Type B pancreatic cell (in vitro differentiated cells): ENCODE measurements around the gene RPS6KA1. TPM values are rescaled to one million over a fixed set of nuclear protein-coding genes. Genes with fewer than 3 reads are reported as not detected.
A peak's percentile ranks its signal among the peaks of the same experiment; 100 is the strongest.

Experiments
- DNase-seq: peaks from one replicate; pipeline ENCODE4 v3.0.0; 2021; ENCODE audit warnings: mixed read lengths; ENCODE audit not compliant: unreplicated experiment; ENCODE audit errors: extremely low spot score
- H3K27ac Mint-ChIP-seq: 2 replicates; pipeline ENCODE4 v1.8.0; 2021; ENCODE audit warnings: mild to moderate bottlenecking, mixed read lengths
- H3K27me3 Mint-ChIP-seq: 2 replicates; pipeline ENCODE4 v1.8.0; 2021; ENCODE audit warnings: mixed read lengths
- H3K36me3 Mint-ChIP-seq: 2 replicates; pipeline ENCODE4 v1.8.0; 2021; ENCODE audit warnings: mixed read lengths
- H3K4me1 Mint-ChIP-seq: one replicate; pipeline ENCODE4 v1.8.0; 2021; ENCODE audit warnings: mixed read lengths; ENCODE audit not compliant: unreplicated experiment
- H3K4me3 Mint-ChIP-seq: 2 replicates; pipeline ENCODE4 v1.8.0; 2021; ENCODE audit warnings: mild to moderate bottlenecking, mixed read lengths
- H3K9me3 Mint-ChIP-seq: 2 replicates; pipeline ENCODE4 v1.8.0; 2021; ENCODE audit warnings: mixed read lengths
- total RNA-seq: library from RNA; stranded (reverse); gene quantifications from 2 replicates; pipeline ENCODE4 v1.2.1, GENCODE V29; 2021; ENCODE audit warnings: low replicate concordance
- TF ChIP-seq, protein P1 (sequence below): fragments of 200-600 bp; sonication (generic); conservative IDR thresholded peaks from 2 replicates; pipeline ENCODE4 v1.5.0; 2021; ENCODE audit warnings: antibody characterized with exemption, mild to moderate bottlenecking

Gene RPS6KA1
- total RNA-seq, 1 donor from 2014 or later: 27.7 TPM

DNA sequence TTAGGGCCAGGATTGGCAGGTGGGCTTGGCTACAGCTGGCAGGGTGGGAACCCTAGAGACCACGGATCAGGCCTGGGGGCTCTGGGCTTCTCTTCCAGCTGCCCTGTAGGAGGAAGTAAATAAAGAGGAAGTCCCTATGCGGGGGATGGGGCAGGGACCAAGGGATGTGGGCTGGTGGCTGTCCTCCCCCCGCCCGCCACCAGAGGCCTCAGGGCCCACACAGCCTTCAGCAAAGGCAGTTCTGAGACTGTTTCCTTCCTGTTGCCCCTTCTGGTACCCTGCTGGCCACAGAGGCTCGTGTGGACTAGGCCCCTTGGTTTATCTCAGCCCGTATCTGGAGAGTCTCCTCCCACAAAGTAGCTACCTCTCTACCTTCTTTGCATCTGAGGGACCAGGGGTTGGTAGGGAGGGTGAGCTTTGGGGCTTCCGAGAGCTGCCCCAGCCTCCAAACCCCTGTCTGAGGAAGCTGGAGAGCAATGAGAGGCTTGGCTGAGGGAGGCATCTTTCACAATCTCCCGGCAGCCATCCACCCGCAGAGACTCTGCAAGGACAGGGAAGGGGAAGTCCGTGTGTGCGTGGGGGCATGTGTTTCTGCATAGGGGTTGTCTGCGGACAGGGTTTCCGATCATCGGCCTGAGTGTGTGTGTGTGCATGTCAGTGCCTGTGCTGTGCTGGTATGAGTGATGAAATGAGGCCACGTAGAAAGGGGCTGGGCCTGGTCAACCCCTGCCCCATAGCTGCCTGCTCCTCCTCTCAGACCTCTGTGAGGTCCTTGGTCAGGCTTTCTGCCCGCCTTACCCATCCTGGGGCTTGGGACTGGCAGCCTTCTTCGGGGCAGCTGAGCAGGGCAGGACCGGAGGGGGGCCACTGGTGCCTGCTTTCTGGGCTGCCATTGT, 12.5 kb downstream of the RPS6KA1 start:
- peak overlapping the region; percentile 29 for H3K27ac Mint-ChIP-seq
- H3K27me3 Mint-ChIP-seq: no peaks in the 10 kb centered on the region
- TF ChIP-seq, protein P1, sequence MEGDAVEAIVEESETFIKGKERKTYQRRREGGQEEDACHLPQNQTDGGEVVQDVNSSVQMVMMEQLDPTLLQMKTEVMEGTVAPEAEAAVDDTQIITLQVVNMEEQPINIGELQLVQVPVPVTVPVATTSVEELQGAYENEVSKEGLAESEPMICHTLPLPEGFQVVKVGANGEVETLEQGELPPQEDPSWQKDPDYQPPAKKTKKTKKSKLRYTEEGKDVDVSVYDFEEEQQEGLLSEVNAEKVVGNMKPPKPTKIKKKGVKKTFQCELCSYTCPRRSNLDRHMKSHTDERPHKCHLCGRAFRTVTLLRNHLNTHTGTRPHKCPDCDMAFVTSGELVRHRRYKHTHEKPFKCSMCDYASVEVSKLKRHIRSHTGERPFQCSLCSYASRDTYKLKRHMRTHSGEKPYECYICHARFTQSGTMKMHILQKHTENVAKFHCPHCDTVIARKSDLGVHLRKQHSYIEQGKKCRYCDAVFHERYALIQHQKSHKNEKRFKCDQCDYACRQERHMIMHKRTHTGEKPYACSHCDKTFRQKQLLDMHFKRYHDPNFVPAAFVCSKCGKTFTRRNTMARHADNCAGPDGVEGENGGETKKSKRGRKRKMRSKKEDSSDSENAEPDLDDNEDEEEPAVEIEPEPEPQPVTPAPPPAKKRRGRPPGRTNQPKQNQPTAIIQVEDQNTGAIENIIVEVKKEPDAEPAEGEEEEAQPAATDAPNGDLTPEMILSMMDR: peak; percentile 67
- peaks cover 3% of the 10 kb centered on the region for H3K36me3 Mint-ChIP-seq
- peaks cover 11% of the 10 kb centered on the region for H3K4me1 Mint-ChIP-seq
- no peaks in the 10 kb centered on the region for H3K9me3 Mint-ChIP-seq
- no peak for DNase-seq
- H3K4me3 Mint-ChIP-seq: no peak overlapping the region

- Mint-ChIP-seq H3K4me3 (no peak overlapping the region), H3K4me1 (peaks cover 11% of the 10 kb centered on the region), H3K36me3 (peaks cover 3% of the 10 kb centered on the region), H3K27ac (no peak overlapping the region), H3K27me3 (no peaks in the 10 kb centered on the region), H3K9me3 (no peaks in the 10 kb centered on the region)
- TF ChIP-seq, protein P1: no peak
- no peak for DNase-seq
Observed at GRCh38 chr1:26542771-26543451, 13.3 kb downstream of the RPS6KA1 start.

DNA sequence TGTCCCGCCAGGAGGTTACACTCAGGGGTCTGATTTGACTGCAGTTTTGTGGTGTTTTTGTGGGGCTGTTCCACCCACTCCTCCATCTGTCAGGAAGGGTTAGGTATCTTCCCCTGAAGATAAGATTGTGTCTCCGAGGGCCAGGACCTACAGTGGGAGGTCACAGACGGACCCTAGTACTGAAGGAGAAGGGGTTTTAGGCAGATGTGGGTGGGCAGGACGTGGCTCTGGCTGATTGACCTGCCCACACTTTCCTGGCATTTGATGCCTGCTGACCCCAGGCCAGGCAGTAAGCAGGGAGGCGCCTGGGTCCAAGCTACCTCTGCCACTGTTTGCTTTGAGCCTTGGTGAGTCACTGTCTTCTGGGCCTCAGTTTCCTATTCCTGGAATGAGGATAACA, 13.9 kb downstream of the RPS6KA1 start:
- TF ChIP-seq, protein P1: no peak
- Mint-ChIP-seq H3K4me3 (no peak overlapping the region), H3K4me1 (peaks cover 6% of the 10 kb centered on the region), H3K27me3 (no peaks in the 10 kb centered on the region), H3K9me3 (no peaks in the 10 kb centered on the region), H3K36me3 (peaks cover 3% of the 10 kb centered on the region), H3K27ac (no peak overlapping the region)
- DNase-seq: no peak

DNA sequence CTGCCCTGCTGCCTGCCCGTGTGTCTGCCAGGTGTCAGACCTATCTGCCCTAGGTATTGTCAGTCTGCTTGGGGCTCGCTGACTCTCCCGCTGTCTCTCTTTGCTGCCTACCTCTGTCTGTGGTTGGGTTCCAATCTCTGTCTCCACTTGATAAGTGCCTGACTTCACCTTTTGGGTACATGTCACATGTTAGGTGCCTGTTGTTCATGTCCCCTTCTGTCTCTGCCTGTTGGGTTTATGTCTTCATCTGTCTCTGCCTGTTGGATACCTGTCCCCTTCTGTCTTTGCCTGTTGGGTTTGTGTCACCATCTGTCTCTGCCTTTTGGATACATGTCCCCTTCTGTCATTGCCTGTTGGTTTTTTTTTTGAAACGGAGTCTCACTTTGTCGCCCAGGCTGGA, 14.6 kb downstream of the RPS6KA1 start:
- Mint-ChIP-seq H3K27me3 (no peaks in the 10 kb centered on the region), H3K27ac (no peak overlapping the region), H3K4me1 (peaks cover 6% of the 10 kb centered on the region), H3K4me3 (no peak overlapping the region), H3K9me3 (no peaks in the 10 kb centered on the region), H3K36me3 (peaks cover 3% of the 10 kb centered on the region)
- no peak for DNase-seq
- TF ChIP-seq, protein P1: no peak

DNA sequence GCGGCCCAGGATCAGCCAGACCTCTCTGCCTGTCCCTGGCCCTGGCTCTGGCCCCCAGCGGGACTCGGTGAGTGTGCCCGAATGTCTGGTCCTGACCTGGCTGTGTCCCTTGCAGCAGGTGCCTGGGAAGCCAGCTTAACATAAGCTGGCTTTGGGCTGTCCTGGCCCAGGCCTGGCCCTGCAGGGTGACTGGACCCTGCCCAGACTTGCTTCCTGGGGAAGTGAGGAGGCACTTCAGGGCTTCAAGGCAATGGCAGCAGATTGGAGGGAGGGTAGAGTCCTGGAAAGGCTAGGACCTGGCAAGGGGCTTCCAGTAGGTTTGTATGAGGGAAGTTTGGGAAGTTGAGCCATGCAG, 16.4 kb downstream of the RPS6KA1 start:
- H3K4me3 Mint-ChIP-seq: no peak overlapping the region
- TF ChIP-seq, protein P1: no peak
- H3K27me3 Mint-ChIP-seq: no peaks in the 10 kb centered on the region
- peaks cover 3% of the 10 kb centered on the region for H3K36me3 Mint-ChIP-seq
- no peak overlapping the region for H3K27ac Mint-ChIP-seq
- no peaks in the 10 kb centered on the region for H3K9me3 Mint-ChIP-seq
- peaks cover 6% of the 10 kb centered on the region for H3K4me1 Mint-ChIP-seq
- DNase-seq: no peak
